Measurements from ENCODE around the gene DHRS4. TPM values are rescaled to one million over a fixed set of nuclear protein-coding genes. Genes with fewer than 3 reads are reported as not detected.

Gene DHRS4
- total and polyA plus RNA-seq, 2 of the 13 experiments (the other 11 are each of a cell fraction or from before 2014, with no cell fraction given) = 23.9 to 45.1 TPM

DNA sequence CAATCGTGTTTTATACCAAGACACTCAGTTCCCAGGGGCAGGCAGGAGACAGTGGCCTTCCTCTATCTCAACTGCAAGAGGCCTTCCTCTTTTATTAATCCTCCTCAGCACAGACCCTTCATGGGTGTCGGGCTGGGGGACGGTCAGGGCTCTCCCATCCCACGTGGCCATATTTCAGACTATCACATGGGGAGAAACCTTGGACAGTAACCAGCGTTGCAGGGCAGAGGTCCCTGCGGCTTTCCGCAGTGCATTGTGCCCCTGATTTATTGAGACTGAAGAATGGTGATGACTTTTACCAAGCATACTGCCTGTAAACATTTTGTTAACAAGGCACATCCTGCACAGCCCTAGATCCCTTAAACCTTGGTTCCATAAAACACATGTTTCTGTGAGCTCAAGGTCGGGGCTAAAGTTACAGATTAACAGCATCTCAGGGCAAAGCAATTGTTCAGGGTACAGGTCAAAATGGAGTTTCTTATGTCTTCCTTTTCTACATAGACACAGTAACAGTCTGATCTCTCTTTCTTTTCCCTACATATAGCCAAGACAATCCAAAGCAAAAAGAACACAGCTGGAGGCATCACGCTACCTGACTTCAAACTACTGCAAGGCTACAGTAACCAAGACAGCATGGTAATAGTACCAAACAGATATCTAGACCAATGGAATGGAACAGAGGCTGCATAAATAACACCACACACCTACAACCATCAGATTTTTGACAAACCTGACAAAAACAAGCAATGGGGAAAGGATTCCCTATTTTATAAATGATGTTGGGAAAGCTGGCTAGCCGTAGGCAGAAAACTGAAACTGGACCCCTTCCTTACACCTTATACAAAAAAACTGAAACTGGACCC, 28.6 kb downstream of the DHRS4 start (continued):
- TF ChIP-seq HDAC2 (CRISPR knock-in tag; IDR thresholded peaks at IDR 0.05) = peak; percentile 86
- 0 out of 2 replicates have a peak, but pooled peaks have one; percentile 8 for TF ChIP-seq BCL3 (CRISPR knock-in tag; IDR thresholded peaks at IDR 0.05)
- peak; percentile 56 for TF ChIP-seq TEAD3 (CRISPR knock-in tag; optimal IDR thresholded peaks at IDR 0.05; ENCODE audit: borderline replicate concordance)
- TF ChIP-seq, protein P1, sequence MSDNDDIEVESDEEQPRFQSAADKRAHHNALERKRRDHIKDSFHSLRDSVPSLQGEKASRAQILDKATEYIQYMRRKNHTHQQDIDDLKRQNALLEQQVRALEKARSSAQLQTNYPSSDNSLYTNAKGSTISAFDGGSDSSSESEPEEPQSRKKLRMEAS (IDR thresholded peaks at IDR 0.05) = peak; percentile 64; the same call in 1 of the 2 replicates
- peak; percentile 30; the same call in 1 of the 2 replicates for TF ChIP-seq ISL2 (CRISPR knock-in tag; IDR thresholded peaks at IDR 0.05)
- peak; percentile 62; the same call in 1 of the 2 replicates for TF ChIP-seq ZBTB20 (CRISPR knock-in tag; IDR thresholded peaks at IDR 0.05; ENCODE audit: borderline replicate concordance, low read depth)
- TF ChIP-seq IKZF5 (CRISPR knock-in tag; IDR thresholded peaks at IDR 0.05) = peak; percentile 58; the same call in 1 of the 2 replicates
- TF ChIP-seq RXRB (CRISPR knock-in tag; IDR thresholded peaks at IDR 0.05; ENCODE audit: borderline replicate concordance) = peak; percentile 90
- peak; percentile 67 for TF ChIP-seq PHF5A (CRISPR knock-in tag; IDR thresholded peaks at IDR 0.05; ENCODE audit: low read depth, unreplicated experiment)
- 0 out of 2 replicates have a peak, but pooled peaks have one; percentile 4 for TF ChIP-seq MNT (IDR thresholded peaks at IDR 0.05)
- TF ChIP-seq ERF (CRISPR knock-in tag; IDR thresholded peaks at IDR 0.05) = peak; percentile 77; the same call in 1 of the 2 replicates
- TF ChIP-seq ZNF232 (CRISPR knock-in tag; IDR thresholded peaks at IDR 0.05; ENCODE audit: borderline replicate concordance) = 0 out of 2 replicates have a peak, but pooled peaks have one; percentile 55
- peak; percentile 48; the same call in 1 of the 2 replicates for TF ChIP-seq KAT8 (CRISPR knock-in tag; IDR thresholded peaks at IDR 0.05)
- peak in 1 of 2 experiments; percentile 39; a peak in 1 of 4 replicates for TF ChIP-seq EP300 (IDR thresholded peaks at IDR 0.05; ENCODE audit: low read depth in 2 of 2, low read length in 2 of 2)
- TF ChIP-seq EP300 (CRISPR knock-in tag; IDR thresholded peaks at IDR 0.05; ENCODE audit: borderline replicate concordance) = 0 out of 2 replicates have a peak, but pooled peaks have one; percentile 22
- TF ChIP-seq, protein P2, sequence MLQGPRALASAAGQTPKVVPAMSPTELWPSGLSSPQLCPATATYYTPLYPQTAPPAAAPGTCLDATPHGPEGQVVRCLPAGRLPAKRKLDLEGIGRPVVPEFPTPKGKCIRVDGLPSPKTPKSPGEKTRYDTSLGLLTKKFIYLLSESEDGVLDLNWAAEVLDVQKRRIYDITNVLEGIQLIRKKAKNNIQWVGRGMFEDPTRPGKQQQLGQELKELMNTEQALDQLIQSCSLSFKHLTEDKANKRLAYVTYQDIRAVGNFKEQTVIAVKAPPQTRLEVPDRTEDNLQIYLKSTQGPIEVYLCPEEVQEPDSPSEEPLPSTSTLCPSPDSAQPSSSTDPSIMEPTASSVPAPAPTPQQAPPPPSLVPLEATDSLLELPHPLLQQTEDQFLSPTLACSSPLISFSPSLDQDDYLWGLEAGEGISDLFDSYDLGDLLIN (CRISPR knock-in tag; IDR thresholded peaks at IDR 0.05; ENCODE audit: borderline replicate concordance) = 0 out of 2 replicates have a peak, but pooled peaks have one; percentile 21
- 0 out of 2 replicates have a peak, but pooled peaks have one; percentile 22 for TF ChIP-seq HOXA9 (CRISPR knock-in tag; IDR thresholded peaks at IDR 0.05; ENCODE audit: borderline replicate concordance)
- 0 out of 2 replicates have a peak, but pooled peaks have one; percentile 28 for TF ChIP-seq GATAD1 (CRISPR knock-in tag; IDR thresholded peaks at IDR 0.05)
- TF ChIP-seq HDAC1 (CRISPR knock-in tag; IDR thresholded peaks at IDR 0.05) = peak; percentile 72; the same call in 1 of the 2 replicates
- TF ChIP-seq HNF4A (CRISPR knock-in tag; IDR thresholded peaks at IDR 0.05) = peak; percentile 86
- peak; percentile 45; the same call in 1 of the 2 replicates for TF ChIP-seq FOXC1 (CRISPR knock-in tag; IDR thresholded peaks at IDR 0.05; ENCODE audit: borderline replicate concordance)
- peak; percentile 41; the same call in 1 of the 2 replicates for TF ChIP-seq TFDP1 (CRISPR knock-in tag; IDR thresholded peaks at IDR 0.05; ENCODE audit: borderline replicate concordance)
